ENCODE data around the gene ACVR1. TPM values are rescaled to one million over a fixed set of nuclear protein-coding genes. Genes with fewer than 3 reads are reported as not detected.

The ACVR1 gene
- total RNA-seq, 1 donor from 2014 or later = 5.5 TPM

DNA sequence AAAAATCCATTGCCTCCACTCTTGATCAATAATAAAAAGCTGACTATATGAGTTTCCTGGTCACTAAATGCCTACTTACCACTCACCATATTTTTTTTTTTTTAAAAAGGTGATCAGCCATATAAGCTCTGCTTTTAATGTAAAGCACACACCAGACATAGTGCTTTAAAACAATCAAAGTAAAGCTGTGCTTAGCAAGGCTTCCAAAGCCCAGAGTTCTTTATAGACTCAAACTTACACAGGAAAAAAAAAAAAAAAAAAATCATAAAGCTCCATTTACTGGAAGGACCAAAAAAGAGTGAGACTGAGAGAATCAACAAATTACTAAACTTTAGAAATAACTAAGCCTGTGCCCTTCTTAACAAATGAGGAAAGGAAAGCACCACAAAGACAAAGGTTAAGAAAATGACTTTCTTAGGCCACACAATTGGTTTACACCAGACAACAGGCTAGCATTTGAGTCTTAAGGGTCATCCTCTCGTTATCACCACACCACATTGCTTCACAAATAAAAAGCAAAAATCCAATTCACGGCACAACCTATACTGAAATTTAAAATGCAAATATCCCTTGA is 11.2 kb downstream of the ACVR1 start:
- H3K4me3 ChIP-seq (ENCODE audit: low read depth, low read length) = no peak overlapping the region
- DNase-seq (ENCODE audit: low read depth) = no peak
- TF ChIP-seq, protein P1, sequence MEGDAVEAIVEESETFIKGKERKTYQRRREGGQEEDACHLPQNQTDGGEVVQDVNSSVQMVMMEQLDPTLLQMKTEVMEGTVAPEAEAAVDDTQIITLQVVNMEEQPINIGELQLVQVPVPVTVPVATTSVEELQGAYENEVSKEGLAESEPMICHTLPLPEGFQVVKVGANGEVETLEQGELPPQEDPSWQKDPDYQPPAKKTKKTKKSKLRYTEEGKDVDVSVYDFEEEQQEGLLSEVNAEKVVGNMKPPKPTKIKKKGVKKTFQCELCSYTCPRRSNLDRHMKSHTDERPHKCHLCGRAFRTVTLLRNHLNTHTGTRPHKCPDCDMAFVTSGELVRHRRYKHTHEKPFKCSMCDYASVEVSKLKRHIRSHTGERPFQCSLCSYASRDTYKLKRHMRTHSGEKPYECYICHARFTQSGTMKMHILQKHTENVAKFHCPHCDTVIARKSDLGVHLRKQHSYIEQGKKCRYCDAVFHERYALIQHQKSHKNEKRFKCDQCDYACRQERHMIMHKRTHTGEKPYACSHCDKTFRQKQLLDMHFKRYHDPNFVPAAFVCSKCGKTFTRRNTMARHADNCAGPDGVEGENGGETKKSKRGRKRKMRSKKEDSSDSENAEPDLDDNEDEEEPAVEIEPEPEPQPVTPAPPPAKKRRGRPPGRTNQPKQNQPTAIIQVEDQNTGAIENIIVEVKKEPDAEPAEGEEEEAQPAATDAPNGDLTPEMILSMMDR (conservative IDR thresholded peaks at IDR 0.05; ENCODE audit: low read depth, low read length) = no peak

DNA sequence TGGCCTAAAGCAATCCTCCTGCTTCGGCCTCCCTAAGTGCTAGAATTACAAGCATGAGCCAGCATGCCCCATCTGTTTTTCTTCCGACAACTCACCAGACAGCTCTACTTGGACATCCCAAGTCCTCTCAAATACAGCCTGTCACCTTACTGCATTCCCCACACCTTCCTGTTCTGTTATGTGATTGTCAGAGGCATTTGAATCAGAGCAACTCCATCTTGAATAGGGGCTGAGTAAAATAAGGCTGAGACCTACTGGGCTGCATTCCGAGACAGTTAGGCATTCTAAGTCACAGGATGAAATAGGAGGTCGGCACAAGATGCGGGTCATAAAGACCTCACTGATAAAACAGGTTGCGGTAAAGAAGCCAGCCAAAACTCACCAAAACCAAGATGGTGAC is 17.3 kb downstream of the ACVR1 start:
- no peak overlapping the region for H3K4me3 ChIP-seq (ENCODE audit: low read depth, low read length)
- TF ChIP-seq, protein P1 (conservative IDR thresholded peaks at IDR 0.05; ENCODE audit: low read depth, low read length) = no peak
- DNase-seq (ENCODE audit: low read depth) = no peak

DNA sequence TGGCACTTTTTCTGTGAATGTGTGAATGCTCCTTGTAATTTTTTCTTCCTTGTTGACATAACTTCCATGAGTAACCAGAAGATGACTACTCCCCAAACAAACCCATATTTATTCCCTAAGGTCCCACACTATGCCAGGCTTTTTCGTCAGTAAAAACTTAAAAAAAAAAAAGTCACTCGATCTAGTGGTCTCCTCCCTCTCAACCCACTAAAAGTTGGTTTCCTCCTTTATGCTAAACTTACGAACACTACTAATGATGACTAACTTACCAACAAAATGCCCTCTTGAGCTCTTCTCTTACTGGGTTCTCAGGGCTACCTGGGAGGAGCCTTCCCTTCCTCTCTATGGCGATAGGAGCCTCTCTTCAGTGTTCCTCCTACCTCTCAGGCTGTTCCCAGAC is 18.2 kb downstream of the ACVR1 start:
- H3K4me3 ChIP-seq (ENCODE audit: low read depth, low read length) = no peak overlapping the region
- no peak for DNase-seq (ENCODE audit: low read depth)

DNA sequence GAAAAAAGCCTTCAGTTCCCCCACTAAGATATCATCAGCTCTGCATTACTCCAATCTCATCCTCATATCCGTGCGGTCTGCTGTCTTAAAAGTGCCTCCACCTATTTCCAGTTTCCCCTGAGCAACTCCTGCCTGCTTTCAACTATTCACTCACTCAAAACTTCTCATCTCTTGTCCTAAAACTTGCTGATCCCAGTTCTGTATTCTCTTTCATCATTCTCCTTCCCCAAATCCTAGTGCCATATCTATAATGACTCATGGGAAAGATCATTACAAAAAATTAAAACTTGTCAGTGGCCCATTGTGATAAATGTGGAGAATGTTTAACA is 20.0 kb downstream of the ACVR1 start:
- no peak overlapping the region for H3K4me3 ChIP-seq (ENCODE audit: low read depth, low read length)
- DNase-seq (ENCODE audit: low read depth) = no peak
- TF ChIP-seq, protein P1 (conservative IDR thresholded peaks at IDR 0.05; ENCODE audit: low read depth, low read length) = no peak

More for the DNA sequence above, 18.2 kb downstream of the ACVR1 start:
- TF ChIP-seq, protein P1 (conservative IDR thresholded peaks at IDR 0.05; ENCODE audit: low read depth, low read length) = no peak

DNA sequence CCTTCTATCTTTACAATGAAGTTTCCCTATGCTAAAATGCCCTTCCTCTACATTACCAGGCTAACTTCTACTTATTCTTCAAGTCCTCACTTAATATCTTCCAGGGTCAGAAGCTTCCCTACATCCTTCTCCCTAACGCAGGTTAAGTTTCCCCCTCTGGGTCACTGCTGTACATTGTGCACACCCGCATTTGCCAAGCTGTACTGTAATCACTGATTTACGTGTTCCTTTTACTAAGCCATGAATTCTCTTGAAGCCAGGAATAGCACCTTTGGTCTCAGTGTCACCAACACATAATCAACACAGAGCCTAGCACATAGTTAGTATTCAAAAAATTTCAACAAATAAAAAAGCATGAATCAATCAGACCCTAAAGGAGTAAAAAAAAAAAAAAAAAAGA is 22.3 kb downstream of the ACVR1 start:
- DNase-seq (ENCODE audit: low read depth) = no peak
- no peak overlapping the region for H3K4me3 ChIP-seq (ENCODE audit: low read depth, low read length)
- TF ChIP-seq, protein P1 (conservative IDR thresholded peaks at IDR 0.05; ENCODE audit: low read depth, low read length) = no peak

DNA sequence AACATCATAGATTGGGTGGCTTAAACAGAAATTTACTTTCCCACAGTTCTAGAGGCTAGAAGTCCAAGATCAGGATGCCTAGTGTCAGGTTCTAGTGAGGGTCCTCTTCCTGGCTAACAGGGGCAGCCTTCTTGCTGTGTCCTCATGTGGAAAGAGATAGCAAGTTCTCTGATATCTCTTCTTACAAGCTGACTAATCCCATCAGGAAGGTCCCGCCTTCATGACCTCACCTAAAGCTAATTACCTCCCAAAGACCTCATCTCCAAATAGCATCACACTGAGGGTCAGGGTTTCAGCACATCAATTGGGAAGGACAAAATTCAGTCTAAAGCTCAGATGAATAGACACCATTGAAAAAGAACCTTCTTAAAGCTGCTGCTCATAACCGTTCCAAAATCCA is 22.9 kb downstream of the ACVR1 start:
- no peak for DNase-seq (ENCODE audit: low read depth)
- H3K4me3 ChIP-seq (ENCODE audit: low read depth, low read length) = no peak overlapping the region
- TF ChIP-seq, protein P1 (conservative IDR thresholded peaks at IDR 0.05; ENCODE audit: low read depth, low read length) = no peak

DNA sequence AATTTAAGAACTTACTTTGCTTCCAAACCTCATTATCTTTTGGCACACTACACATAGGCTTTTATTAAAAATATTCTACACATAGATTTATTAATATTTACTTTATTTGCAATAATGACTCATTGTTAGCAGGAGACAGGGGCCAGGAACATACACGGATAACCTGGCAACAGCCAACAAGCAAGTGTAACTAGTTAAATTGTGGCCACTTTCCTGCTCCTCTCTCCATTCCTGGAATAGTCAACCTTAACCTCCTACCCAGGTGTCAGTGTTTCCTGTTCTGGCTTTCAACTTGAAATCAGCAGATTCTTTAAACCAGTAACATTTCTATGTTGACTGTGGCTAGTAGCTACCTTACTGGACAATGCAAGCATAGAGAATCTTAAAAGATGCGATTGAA is 26.5 kb downstream of the ACVR1 start:
- TF ChIP-seq, protein P1 (conservative IDR thresholded peaks at IDR 0.05; ENCODE audit: low read depth, low read length) = no peak
- DNase-seq (ENCODE audit: low read depth) = no peak
- no peak overlapping the region for H3K4me3 ChIP-seq (ENCODE audit: low read depth, low read length)

Data from epithelial cell of proximal tubule (primary cell).